Kidney (tissue), 14 donors: ENCODE data around the gene MYH14. TPM values are rescaled to one million over a fixed set of nuclear protein-coding genes. Genes with fewer than 3 reads are reported as not detected.

Source experiments
- DNase-seq, 5 donors: peaks; one replicate each; pipeline ENCODE4 v3.0.0-alpha.2; 2013 to 2020
- FAIRE-seq: peaks from 2 replicates; lab custom pipeline; 2012; peaks lifted over from hg19 to GRCh38; lab: Jason Lieb, UNC
- H3K27ac ChIP-seq, 2 donors: one replicate each; pipeline ENCODE4 v1.7.0; 2013; ENCODE audit warnings: low read depth in 2 of 2, low read length in 2 of 2, inconsistent platforms in 1 of 2
- H3K27me3 ChIP-seq: one replicate; pipeline ENCODE4 v1.7.1; 2013; ENCODE audit warnings: low read length, inconsistent platforms; ENCODE audit not compliant: control insufficient read depth, insufficient read depth
- H3K36me3 ChIP-seq, 3 donors: one replicate each; pipeline versions ENCODE4 v1.7.0 to v1.7.1; 2013; ENCODE audit warnings: low read length in 3 of 3, control low read depth in 1 of 3, inconsistent platforms in 1 of 3; ENCODE audit not compliant: insufficient read depth in 3 of 3, control insufficient read depth in 2 of 3
- H3K4me1 ChIP-seq, 3 donors: one replicate each; pipeline versions ENCODE4 v1.7.0 to v1.7.1; 2013; ENCODE audit warnings: low read length in 3 of 3, inconsistent platforms in 1 of 3, low read depth in 1 of 3; ENCODE audit not compliant: control insufficient read depth in 2 of 3, insufficient read depth in 2 of 3
- H3K4me3 ChIP-seq, 3 donors: one replicate each; pipeline versions ENCODE4 v1.7.0 to v1.8.1; 2013; ENCODE audit warnings: low read length in 3 of 3, control low read depth in 1 of 3, inconsistent platforms in 1 of 3
- H3K9ac ChIP-seq, 3 donors: one replicate each; pipeline versions ENCODE4 v1.7.0 to v1.7.1; 2013; ENCODE audit warnings: low read length in 3 of 3, control low read depth in 1 of 3, inconsistent platforms in 1 of 3
- H3K9me3 ChIP-seq, 3 donors: one replicate each; pipeline versions ENCODE4 v1.7.0 to v1.7.1; 2013; ENCODE audit warnings: low read length in 3 of 3, control low read depth in 1 of 3, inconsistent platforms in 1 of 3; ENCODE audit not compliant: control insufficient read depth in 2 of 3, insufficient read depth in 1 of 3
- intact Hi-C: fragments of 100-400 bp; cut with DNase I; formaldehyde crosslinking; loops from one replicate; pipeline ENCODE4 v1.11.1; 2022
- polyA plus RNA-seq: library from polyadenylated mRNA; stranded (reverse); fragments of 350-450 nt; fragmentation: Illumina TruSeq; extraction: RNeasy Lipid Tissue Mini Kit (QIAGEN cat#74804); gene quantifications from one replicate; pipeline ENCODE4 v1.2.3, GENCODE V29; 2014; ENCODE audit warnings: low read depth, low replicate concordance; ENCODE audit not compliant: insufficient read depth
- total RNA-seq: library from RNA; stranded (reverse); fragmentation: NEBNext Ultra II Directional; extraction: Animal tissue kit (Norgen Biotek cat#: 25700); gene quantifications from one replicate; pipeline ENCODE4 v1.2.1, GENCODE V29; 2021
- TF ChIP-seq, protein P1 (sequence below): IDR thresholded peaks from 3 replicates; pipeline ENCODE4 v1.5.1; 2012; ENCODE audit warnings: mild to moderate bottlenecking, moderate library complexity, borderline replicate concordance; ENCODE audit not compliant: insufficient read depth; ENCODE audit errors: extremely low read depth
- donor health status: control.
- donor health status: control.
- donor health status: control.
- donor health status: control.
- donor health status: control.
- donor health status: DM: yes; HTN: yes; CAD: no.
- donor health status: Normal renal cell carcinoma (clear cell type).

MYH14 gene
- total and polyA plus RNA-seq, 2 donors from 2014 or later, result 23.9 to 81.4 TPM

DNA sequence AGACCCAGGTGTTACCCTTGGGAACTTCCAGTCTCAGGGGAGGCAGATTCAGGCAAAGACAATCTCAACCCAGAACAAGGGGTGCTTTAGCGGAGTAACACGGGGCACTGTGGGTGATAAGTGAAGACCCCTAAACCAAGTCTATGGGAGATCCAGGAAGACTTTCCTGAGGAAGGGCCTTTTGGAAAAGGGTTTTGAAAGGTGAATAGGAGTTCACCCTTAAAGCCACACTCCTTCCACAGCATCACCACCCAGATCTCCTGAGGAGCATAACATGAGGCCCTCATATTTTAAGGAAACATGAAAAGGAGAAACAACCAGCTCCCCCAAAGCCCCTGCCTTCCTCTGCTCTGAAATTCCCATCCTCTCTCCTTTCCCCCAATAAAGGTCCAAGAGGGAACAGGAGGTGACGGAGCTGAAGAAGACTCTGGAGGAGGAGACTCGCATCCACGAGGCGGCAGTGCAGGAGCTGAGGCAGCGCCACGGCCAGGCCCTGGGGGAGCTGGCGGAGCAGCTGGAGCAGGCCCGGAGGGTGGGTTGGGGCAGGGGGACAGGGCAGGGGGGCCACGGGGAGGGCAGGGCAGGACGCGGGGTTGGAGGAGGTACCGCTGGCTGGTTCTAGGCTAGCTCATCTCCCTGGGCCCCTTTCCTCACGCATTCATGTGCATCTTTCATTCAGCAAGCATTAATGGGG, 73.1 kb downstream of the MYH14 start:
- Histone ChIP-seq H3K4me3 (no peak overlapping the region), H3K27ac (no peak overlapping the region), H3K4me1 (no peaks in the 10 kb centered on the region), H3K9ac (no peak overlapping the region), H3K36me3 (peaks cover 0 to 10% (median 0%) of the 10 kb centered on the region in 3 donors), H3K27me3 (no peaks in the 10 kb centered on the region), H3K9me3 (no peaks in the 10 kb centered on the region)
- intact Hi-C loops, result no loop called here
- TF ChIP-seq, protein P1, sequence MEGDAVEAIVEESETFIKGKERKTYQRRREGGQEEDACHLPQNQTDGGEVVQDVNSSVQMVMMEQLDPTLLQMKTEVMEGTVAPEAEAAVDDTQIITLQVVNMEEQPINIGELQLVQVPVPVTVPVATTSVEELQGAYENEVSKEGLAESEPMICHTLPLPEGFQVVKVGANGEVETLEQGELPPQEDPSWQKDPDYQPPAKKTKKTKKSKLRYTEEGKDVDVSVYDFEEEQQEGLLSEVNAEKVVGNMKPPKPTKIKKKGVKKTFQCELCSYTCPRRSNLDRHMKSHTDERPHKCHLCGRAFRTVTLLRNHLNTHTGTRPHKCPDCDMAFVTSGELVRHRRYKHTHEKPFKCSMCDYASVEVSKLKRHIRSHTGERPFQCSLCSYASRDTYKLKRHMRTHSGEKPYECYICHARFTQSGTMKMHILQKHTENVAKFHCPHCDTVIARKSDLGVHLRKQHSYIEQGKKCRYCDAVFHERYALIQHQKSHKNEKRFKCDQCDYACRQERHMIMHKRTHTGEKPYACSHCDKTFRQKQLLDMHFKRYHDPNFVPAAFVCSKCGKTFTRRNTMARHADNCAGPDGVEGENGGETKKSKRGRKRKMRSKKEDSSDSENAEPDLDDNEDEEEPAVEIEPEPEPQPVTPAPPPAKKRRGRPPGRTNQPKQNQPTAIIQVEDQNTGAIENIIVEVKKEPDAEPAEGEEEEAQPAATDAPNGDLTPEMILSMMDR, result no peak
- no peak for FAIRE-seq
- no peak for DNase-seq

DNA sequence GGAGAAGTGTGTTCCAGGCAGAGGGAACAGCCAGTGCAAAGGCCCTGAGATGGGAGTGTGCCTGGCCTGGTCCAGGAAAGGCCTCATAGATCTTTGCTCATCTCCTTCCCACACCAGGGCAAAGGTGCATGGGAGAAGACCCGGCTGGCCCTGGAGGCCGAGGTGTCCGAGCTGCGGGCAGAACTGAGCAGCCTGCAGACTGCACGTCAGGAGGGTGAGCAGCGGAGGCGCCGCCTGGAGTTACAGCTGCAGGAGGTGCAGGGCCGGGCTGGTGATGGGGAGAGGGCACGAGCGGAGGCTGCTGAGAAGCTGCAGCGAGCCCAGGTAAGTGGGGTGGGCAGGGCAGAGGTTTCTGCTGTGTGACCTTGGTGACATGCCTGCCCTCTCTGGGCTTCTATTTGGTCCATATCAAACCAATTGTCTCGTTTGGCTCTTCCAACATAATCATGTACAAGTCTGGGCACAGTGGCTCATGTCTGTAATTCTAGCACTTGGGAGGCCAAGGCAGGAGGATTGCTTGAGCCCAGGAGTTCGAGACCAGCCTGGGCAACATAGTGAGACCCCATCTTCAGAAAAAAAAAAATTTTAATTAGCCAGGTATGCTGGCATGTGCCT, 74.7 kb downstream of the MYH14 start:
- Histone ChIP-seq H3K9me3 (no peaks in the 10 kb centered on the region), H3K36me3 (peaks cover 0 to 10% (median 0%) of the 10 kb centered on the region in 3 donors), H3K27me3 (no peaks in the 10 kb centered on the region), H3K27ac (no peak overlapping the region), H3K9ac (no peak overlapping the region), H3K4me1 (no peaks in the 10 kb centered on the region), H3K4me3 (no peak overlapping the region)
- DNase-seq (no peak), FAIRE-seq (no peak)
- intact Hi-C loops, result no loop called here
- TF ChIP-seq, protein P1, result no peak

DNA sequence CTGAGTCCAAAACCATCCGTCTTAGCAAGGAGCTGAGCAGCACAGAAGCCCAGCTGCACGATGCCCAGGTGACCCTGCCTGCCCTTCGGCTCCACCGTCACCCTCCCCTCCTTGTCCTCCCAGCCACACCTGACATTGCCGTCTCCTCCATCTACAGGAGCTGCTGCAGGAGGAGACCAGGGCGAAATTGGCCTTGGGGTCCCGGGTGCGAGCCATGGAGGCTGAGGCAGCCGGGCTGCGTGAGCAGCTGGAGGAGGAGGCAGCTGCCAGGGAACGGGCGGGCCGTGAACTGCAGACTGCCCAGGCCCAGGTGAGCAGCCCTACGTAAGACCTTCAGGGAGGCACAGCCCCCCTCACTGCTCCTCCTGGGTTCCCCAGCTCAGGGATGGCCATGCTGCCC, 76.7 kb downstream of the MYH14 start:
- TF ChIP-seq, protein P1, result no peak
- no peak for FAIRE-seq
- H3K4me1 ChIP-seq, result no peaks in the 10 kb centered on the region
- intact Hi-C loops, result no loop called here
- no peaks in the 10 kb centered on the region for H3K9me3 ChIP-seq
- peaks cover 0 to 10% (median 0%) of the 10 kb centered on the region in 3 donors for H3K36me3 ChIP-seq
- no peak overlapping the region for H3K4me3 ChIP-seq
- H3K9ac ChIP-seq, result no peak overlapping the region
- H3K27me3 ChIP-seq, result no peaks in the 10 kb centered on the region
- no peak overlapping the region for H3K27ac ChIP-seq
- no peak for DNase-seq
